Measurements from ENCODE around the gene TMEM156.
"Not testable (repeated sequence)": the region's sequence is repeated elsewhere in the genome, so short reads cannot be mapped to it uniquely, and the experiment has no call there.

DNA sequence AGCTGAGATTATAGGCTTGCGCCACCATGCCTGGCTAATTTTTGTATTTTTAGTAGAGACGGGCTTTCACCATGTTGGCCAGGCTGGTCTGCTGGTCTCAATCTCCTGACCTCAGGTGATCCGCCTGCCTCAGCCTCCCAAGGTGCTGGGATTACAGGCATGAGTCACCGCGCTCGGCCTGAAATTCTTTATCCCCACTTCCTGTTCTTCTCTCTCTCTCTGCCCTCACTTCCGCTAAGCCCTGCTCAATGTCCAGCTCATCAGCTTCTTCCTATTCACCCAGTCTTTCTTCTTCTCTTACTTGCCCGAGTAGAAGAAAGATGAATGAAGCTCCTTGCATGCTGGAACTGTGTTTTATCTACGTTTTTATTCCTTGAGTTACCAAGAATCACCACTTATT, 43.9 kb downstream of the TMEM156 start:
- TF ChIP-seq POLR2A, CTCF (IDR thresholded peaks at IDR 0.05): not testable (repeated sequence)

Measured in esophagus squamous epithelium (tissue), 4 donors.